ENCODE data around the gene DHRSX.

DNA sequence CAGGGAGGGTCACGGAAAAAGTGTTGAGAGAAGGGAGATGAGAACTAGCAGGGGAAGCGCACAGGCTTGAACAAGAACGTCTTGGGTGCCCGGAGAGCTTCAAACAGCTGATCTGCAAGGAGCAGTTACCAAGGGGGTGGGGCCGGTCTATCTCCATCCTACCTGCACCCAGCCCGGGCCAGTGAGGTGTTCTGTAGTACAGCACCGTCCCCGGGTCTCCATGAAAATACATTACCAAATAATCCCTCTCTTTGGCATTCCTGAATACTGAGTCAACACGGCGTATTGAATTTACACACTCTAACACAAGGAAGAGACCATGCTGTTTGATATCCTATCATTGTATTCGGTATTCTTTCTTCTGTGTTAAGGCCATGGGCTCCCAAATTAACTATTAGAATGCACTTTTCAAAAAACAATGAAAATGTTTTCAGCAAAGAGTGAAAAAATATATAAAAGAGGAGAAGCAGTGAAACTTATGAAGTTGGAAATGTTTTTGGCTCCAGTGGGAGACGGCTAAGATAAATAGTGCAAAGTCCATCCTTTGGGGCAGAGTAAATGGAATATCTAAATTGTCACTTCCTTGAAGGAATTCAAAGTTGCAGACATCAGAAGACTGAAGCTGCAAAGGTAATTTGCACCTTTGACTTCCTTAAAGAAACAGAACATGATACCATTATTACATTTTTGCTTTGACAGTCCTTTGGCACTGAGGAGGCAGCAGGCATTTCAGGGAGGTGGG lies 90.3 kb downstream of the DHRSX start:
- TF ChIP-seq EZH2 (IDR thresholded peaks at IDR 0.05; ENCODE audit: borderline replicate concordance, insufficient read depth, low read depth, low read length, poor library complexity, severe bottlenecking), result no peak
- TF ChIP-seq, protein P1, sequence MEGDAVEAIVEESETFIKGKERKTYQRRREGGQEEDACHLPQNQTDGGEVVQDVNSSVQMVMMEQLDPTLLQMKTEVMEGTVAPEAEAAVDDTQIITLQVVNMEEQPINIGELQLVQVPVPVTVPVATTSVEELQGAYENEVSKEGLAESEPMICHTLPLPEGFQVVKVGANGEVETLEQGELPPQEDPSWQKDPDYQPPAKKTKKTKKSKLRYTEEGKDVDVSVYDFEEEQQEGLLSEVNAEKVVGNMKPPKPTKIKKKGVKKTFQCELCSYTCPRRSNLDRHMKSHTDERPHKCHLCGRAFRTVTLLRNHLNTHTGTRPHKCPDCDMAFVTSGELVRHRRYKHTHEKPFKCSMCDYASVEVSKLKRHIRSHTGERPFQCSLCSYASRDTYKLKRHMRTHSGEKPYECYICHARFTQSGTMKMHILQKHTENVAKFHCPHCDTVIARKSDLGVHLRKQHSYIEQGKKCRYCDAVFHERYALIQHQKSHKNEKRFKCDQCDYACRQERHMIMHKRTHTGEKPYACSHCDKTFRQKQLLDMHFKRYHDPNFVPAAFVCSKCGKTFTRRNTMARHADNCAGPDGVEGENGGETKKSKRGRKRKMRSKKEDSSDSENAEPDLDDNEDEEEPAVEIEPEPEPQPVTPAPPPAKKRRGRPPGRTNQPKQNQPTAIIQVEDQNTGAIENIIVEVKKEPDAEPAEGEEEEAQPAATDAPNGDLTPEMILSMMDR (IDR thresholded peaks at IDR 0.05), result no peak
